GM18909 (cell line): ENCODE measurements around the gene HLA-DPB1.

Source experiments
- ATAC-seq: cut with Tn5 transposase; IDR thresholded peaks from one replicate; pipeline ENCODE4 v1.9.1; 2021; ENCODE audit warnings: mild to moderate bottlenecking; ENCODE audit not compliant: unreplicated experiment, poor library complexity

Gene HLA-DPB1

GRCh38 chr6:33124947-33125346 is 49.2 kb downstream of the HLA-DPB1 start:
- ATAC-seq: no peak

GRCh38 chr6:33126101-33126714 is 50.4 kb downstream of the HLA-DPB1 start:
- ATAC-seq: no peak

- no peak for ATAC-seq
Observed at GRCh38 chr6:33128318-33128717, 52.5 kb downstream of the HLA-DPB1 start.

GRCh38 chr6:33132081-33132524 is 56.3 kb downstream of the HLA-DPB1 start:
- ATAC-seq: no peak

GRCh38 chr6:33136310-33136900 is 60.6 kb downstream of the HLA-DPB1 start:
- ATAC-seq: no peak
